Measurements from ENCODE around the gene FUT2.

GRCh38 chr19:48646722-48647216 lies 49.0 kb upstream of the FUT2 start:
- TF ChIP-seq, protein P1, sequence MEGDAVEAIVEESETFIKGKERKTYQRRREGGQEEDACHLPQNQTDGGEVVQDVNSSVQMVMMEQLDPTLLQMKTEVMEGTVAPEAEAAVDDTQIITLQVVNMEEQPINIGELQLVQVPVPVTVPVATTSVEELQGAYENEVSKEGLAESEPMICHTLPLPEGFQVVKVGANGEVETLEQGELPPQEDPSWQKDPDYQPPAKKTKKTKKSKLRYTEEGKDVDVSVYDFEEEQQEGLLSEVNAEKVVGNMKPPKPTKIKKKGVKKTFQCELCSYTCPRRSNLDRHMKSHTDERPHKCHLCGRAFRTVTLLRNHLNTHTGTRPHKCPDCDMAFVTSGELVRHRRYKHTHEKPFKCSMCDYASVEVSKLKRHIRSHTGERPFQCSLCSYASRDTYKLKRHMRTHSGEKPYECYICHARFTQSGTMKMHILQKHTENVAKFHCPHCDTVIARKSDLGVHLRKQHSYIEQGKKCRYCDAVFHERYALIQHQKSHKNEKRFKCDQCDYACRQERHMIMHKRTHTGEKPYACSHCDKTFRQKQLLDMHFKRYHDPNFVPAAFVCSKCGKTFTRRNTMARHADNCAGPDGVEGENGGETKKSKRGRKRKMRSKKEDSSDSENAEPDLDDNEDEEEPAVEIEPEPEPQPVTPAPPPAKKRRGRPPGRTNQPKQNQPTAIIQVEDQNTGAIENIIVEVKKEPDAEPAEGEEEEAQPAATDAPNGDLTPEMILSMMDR (conservative IDR thresholded peaks at IDR 0.05; ENCODE audit: low read length): no peak
- no peak for TF ChIP-seq EZH2phosphoT487 (IDR thresholded peaks at IDR 0.05; ENCODE audit: borderline replicate concordance)

Measured in Loucy (cell line).